Panc1 (cell line): ENCODE results near the gene DCBLD2. TPM values are rescaled to one million over a fixed set of nuclear protein-coding genes. Genes with fewer than 3 reads are reported as not detected.

ENCODE experiments used
- ATAC-seq: fragments of 200-7000 bp; cut with Tn5 transposase; 2 replicates; pipeline ENCODE4 v1.9.1; 2020; ENCODE audit warnings: mild to moderate bottlenecking, moderate library complexity
- BruUV-seq: library from RNA; stranded (reverse); fragments of 400-500 nt; replicated peaks from 2 replicates; lab custom pipeline; 2021; lab: Mats Ljungman, UMichigan
- CTCF ChIA-PET: fragments of 300-600 bp; sonication (Branson Sonifier 250); formaldehyde crosslinking; loops from one replicate; lab custom pipeline; 2022; ENCODE audit warnings: antibody characterized with exemption; lab: Charles Lee
- POLR2A ChIA-PET: fragments of 300-600 bp; sonication (Branson Sonifier 250); formaldehyde crosslinking; loops from one replicate; lab custom pipeline; 2022; ENCODE audit warnings: antibody characterized with exemption; lab: Charles Lee
- DNase-seq: peaks from one replicate; pipeline ENCODE4 v3.0.0-alpha.2; 2010; ENCODE audit warnings: low read depth, low spot score
- H3K27ac ChIP-seq: 2 replicates; pipeline ENCODE4 v1.5.1; 2011; ENCODE audit warnings: mild to moderate bottlenecking, low read length, inconsistent platforms
- H3K27me3 ChIP-seq: fragments of 200-500 bp; sonication (Bioruptor generic); 2 replicates; pipeline ENCODE4 v1.6.0; 2014; ENCODE audit warnings: low read length, inconsistent platforms; ENCODE audit not compliant: control insufficient read depth, insufficient read depth
- H3K36me3 ChIP-seq: fragments of 200-500 bp; sonication (Bioruptor generic); 2 replicates; pipeline ENCODE4 v1.5.1; 2014; ENCODE audit warnings: inconsistent platforms, mild to moderate bottlenecking, low read length, moderate library complexity; ENCODE audit not compliant: control insufficient read depth, insufficient read depth
- H3K4me1 ChIP-seq: 2 replicates; pipeline ENCODE4 v1.5.1; 2011; ENCODE audit warnings: inconsistent platforms, mild to moderate bottlenecking, low read length, moderate library complexity; ENCODE audit not compliant: control insufficient read depth, insufficient read depth
- H3K4me3 ChIP-seq, 2 experiments: 2 replicates each; pipeline ENCODE4 v1.5.1; 2011 to 2012; ENCODE audit warnings: low read depth in 2 of 2, low read length in 2 of 2, mild to moderate bottlenecking in 2 of 2, inconsistent platforms in 1 of 2, moderate library complexity in 1 of 2
- H3K9me3 ChIP-seq: fragments of 200-500 bp; sonication (Bioruptor generic); 2 replicates; pipeline ENCODE4 v1.5.1; 2014; ENCODE audit warnings: low read depth, mild to moderate bottlenecking, inconsistent platforms, low read length, moderate library complexity; ENCODE audit not compliant: control insufficient read depth, insufficient read depth
- POLR2AphosphoS5 ChIP-seq: IDR thresholded peaks from 2 replicates; pipeline ENCODE4 v1.6.1; 2012; ENCODE audit warnings: mild to moderate bottlenecking, low read depth, low read length, moderate library complexity
- SIN3A ChIP-seq: IDR thresholded peaks from 2 replicates; pipeline ENCODE4 v1.6.1; 2012; ENCODE audit warnings: low read depth, mild to moderate bottlenecking, low read length, moderate library complexity, borderline replicate concordance; ENCODE audit not compliant: insufficient read depth
- TCF7L2 ChIP-seq: IDR thresholded peaks from 2 replicates; pipeline ENCODE4 v1.6.1; 2011; ENCODE audit warnings: mild to moderate bottlenecking, low read depth, low read length, inconsistent platforms
- in situ Hi-C: cut with HindIII; loops from 2 replicates; pipeline ENCODE4 v1.10.0; 2016; ENCODE audit warnings: low sequenced_read_pairs, low pct_unique_long_range_greater_than_20kb
- intact Hi-C: fragments of 100-400 bp; cut with micrococcal nuclease; formaldehyde crosslinking; loops from one replicate; pipeline ENCODE4 v1.10.0; 2022; ENCODE audit not compliant: unreplicated experiment
- total RNA-seq: library from RNA; stranded (reverse); gene quantifications from one replicate; pipeline ENCODE4 v1.2.1, GENCODE V29; 2021; ENCODE audit not compliant: unreplicated experiment
- TF ChIP-seq, protein P1 (sequence below), 2 experiments: IDR thresholded peaks; 2 replicates each; pipeline ENCODE4 v1.6.1; 2011 to 2012; ENCODE audit warnings: low read depth in 2 of 2, control low read depth in 1 of 2, low read length in 1 of 2, mild to moderate bottlenecking in 1 of 2, moderate library complexity in 1 of 2; ENCODE audit not compliant: insufficient read depth in 1 of 2
- TF ChIP-seq, protein P2 (sequence below): fragments of 450-650 bp; IDR thresholded peaks from 2 replicates; pipeline ENCODE4 v1.5.1; 2017; ENCODE audit warnings: mild to moderate bottlenecking

DCBLD2 gene
- total RNA-seq, 1 experiment from 2014 or later, result 54.4 TPM

DNA sequence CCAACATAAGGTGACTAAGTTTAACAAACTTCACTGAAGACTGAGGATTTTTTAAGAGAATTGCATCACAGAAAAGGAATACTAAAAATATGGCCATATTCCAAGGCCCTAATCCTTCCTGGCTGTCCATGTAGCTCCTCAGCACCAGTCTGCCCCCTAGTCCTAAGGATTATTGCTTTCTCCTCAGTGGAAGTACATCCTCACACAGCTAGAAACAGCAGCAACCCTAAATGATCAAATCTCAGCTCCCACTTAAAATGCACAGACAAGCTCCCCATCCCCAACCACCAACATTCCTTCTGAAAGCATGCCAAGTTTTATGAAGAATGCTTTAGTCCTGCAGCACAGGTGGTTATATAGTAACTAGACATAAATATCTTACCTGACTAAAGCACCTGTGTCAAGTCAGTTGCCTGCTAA lies 123.7 kb downstream of the DCBLD2 start:
- ChIA-PET POLR2A (no interaction called here), CTCF (no interaction called here)
- Histone ChIP-seq H3K27me3 (peaks cover under 1% of the 10 kb centered on the region; the same call in 1 of the 2 replicates), H3K9me3 (no peaks in the 10 kb centered on the region), H3K4me1 (no peaks in the 10 kb centered on the region), H3K36me3 (no peaks in the 10 kb centered on the region), H3K27ac (no peak overlapping the region), H3K4me3 (no peak overlapping the region)
- TF ChIP-seq SIN3A (no peak), POLR2AphosphoS5 (no peak), TCF7L2 (no peak)
- TF ChIP-seq, protein P1, sequence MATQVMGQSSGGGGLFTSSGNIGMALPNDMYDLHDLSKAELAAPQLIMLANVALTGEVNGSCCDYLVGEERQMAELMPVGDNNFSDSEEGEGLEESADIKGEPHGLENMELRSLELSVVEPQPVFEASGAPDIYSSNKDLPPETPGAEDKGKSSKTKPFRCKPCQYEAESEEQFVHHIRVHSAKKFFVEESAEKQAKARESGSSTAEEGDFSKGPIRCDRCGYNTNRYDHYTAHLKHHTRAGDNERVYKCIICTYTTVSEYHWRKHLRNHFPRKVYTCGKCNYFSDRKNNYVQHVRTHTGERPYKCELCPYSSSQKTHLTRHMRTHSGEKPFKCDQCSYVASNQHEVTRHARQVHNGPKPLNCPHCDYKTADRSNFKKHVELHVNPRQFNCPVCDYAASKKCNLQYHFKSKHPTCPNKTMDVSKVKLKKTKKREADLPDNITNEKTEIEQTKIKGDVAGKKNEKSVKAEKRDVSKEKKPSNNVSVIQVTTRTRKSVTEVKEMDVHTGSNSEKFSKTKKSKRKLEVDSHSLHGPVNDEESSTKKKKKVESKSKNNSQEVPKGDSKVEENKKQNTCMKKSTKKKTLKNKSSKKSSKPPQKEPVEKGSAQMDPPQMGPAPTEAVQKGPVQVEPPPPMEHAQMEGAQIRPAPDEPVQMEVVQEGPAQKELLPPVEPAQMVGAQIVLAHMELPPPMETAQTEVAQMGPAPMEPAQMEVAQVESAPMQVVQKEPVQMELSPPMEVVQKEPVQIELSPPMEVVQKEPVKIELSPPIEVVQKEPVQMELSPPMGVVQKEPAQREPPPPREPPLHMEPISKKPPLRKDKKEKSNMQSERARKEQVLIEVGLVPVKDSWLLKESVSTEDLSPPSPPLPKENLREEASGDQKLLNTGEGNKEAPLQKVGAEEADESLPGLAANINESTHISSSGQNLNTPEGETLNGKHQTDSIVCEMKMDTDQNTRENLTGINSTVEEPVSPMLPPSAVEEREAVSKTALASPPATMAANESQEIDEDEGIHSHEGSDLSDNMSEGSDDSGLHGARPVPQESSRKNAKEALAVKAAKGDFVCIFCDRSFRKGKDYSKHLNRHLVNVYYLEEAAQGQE (IDR thresholded peaks at IDR 0.05; ENCODE audit: insufficient read depth in 1 of 2, low read depth in 2 of 2, low read length in 1 of 2), result no peak
- TF ChIP-seq, protein P2, sequence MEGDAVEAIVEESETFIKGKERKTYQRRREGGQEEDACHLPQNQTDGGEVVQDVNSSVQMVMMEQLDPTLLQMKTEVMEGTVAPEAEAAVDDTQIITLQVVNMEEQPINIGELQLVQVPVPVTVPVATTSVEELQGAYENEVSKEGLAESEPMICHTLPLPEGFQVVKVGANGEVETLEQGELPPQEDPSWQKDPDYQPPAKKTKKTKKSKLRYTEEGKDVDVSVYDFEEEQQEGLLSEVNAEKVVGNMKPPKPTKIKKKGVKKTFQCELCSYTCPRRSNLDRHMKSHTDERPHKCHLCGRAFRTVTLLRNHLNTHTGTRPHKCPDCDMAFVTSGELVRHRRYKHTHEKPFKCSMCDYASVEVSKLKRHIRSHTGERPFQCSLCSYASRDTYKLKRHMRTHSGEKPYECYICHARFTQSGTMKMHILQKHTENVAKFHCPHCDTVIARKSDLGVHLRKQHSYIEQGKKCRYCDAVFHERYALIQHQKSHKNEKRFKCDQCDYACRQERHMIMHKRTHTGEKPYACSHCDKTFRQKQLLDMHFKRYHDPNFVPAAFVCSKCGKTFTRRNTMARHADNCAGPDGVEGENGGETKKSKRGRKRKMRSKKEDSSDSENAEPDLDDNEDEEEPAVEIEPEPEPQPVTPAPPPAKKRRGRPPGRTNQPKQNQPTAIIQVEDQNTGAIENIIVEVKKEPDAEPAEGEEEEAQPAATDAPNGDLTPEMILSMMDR, result no peak
- intact Hi-C loops (no loop called here), in situ Hi-C loops (no loop called here)
- DNase-seq (no peak), ATAC-seq (no peak)
- BruUV-seq, result no TSS peak

DNA sequence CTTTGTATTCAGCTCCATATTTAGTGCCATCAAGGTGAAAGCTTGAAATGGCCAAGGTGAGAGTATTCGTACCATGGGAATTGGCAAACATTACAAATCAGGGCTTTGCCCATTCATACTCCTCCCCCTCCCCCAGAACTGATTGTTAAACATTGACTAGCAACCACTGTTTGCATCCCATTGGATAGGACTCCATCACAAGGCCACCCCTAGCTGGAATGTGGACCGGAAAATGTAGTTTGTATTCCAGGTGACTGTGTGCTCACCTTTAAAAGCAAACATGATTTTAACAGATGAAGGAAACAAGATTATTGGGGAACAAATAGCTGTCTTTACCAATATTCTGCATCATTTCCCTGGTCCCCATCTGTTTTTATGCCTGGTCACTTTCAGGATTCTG lies 124.2 kb downstream of the DCBLD2 start:
- H3K4me1 ChIP-seq, result no peaks in the 10 kb centered on the region
- DNase-seq (no peak), ATAC-seq (no peak)
- POLR2A ChIA-PET, result interaction anchor here (0.6 kb wide), 1 partner anchor 325 kb away, joined by 7 read pairs; no protein-coding TSS in a partner anchor
- H3K27me3 ChIP-seq, result peaks cover 2% of the 10 kb centered on the region; the same call in 1 of the 2 replicates
- intact Hi-C loops (no loop called here), in situ Hi-C loops (no loop called here)
- no peaks in the 10 kb centered on the region for H3K36me3 ChIP-seq
- no peak overlapping the region for H3K27ac ChIP-seq
- BruUV-seq, result no TSS peak
- no peak overlapping the region for H3K4me3 ChIP-seq
- TF ChIP-seq, protein P1 (IDR thresholded peaks at IDR 0.05; ENCODE audit: insufficient read depth in 1 of 2, low read depth in 2 of 2, low read length in 1 of 2), result no peak
- TF ChIP-seq POLR2AphosphoS5 (no peak), SIN3A (no peak), TCF7L2 (no peak)
- TF ChIP-seq, protein P2, result no peak
- no peaks in the 10 kb centered on the region for H3K9me3 ChIP-seq
- CTCF ChIA-PET, result no interaction called here
